ENCODE data around the gene PARP11.

The PARP11 gene

DNA sequence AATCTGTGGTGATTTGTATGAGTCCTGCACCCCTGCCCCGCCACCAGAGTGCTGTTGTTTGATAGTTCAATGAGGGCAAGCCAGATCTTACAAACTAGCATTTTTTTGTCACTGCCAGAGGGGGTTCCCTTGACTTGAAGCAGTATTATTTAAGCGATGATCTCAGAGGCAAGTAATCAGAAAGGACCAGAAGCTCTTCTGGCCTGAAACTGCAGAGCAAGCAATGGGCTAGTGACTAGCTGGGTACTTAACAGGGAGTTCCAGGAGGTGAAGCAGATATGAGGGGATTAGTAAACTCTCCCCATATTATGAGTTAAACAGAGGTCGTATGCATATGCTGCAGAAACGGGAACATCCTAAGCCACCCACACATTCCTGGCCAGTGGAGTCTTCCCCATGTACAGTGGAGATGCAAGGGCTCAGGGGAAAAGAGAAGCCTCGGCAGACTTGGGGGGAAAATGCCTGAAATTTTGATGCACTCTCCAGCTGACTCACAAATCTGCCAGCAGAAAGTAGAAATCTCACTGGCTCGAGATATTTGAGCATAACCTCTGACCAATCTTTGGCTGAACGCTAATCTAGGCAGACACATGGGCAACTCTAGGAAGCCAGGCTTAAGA is 112.0 kb downstream of the PARP11 start:
- DNase-seq: no peak

DNA sequence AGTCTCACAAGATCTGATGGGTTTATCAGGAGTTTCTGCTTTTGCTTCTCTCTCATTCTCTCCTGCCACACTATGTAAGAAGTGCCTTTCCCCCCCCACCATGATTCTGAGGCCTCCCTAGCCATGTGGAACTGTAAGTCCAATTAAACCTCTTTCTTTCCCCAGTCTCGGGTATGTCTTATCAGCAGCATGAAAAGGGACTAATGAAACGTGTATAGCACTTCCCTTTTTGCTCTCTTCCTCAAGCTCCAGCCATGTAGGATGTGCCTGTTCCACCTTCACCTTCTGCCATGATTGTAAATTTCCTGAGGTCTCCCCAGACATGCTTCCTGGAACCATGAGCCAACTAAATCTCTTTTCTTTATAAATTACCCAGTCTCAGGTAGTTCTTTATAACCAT is 113.3 kb downstream of the PARP11 start:
- no peak for DNase-seq
